GF-D8 (cell line): ENCODE results near the gene CTBP2.
A peak's percentile ranks its signal among the peaks of the same experiment; 100 is the strongest.
"Not testable (repeated sequence)": the region's sequence is repeated elsewhere in the genome, so short reads cannot be mapped to it uniquely, and the experiment has no call there.

Source experiments
- DNase-seq: peaks from one replicate; lab custom pipeline; 2025; lab: John Stamatoyannopoulos, UW

Gene CTBP2

GRCh38 chr10:125186431-125187170, 26.2 kb upstream of the CTBP2 start:
- no peak for DNase-seq

GRCh38 chr10:125179107-125179506, 18.7 kb upstream of the CTBP2 start:
- DNase-seq = not testable (repeated sequence)

- DNase-seq = no peak
These were observed 17.6 kb upstream of the CTBP2 start for GRCh38 chr10:125177641-125178640.

- DNase-seq = no peak
These were observed 15.4 kb upstream of the CTBP2 start for GRCh38 chr10:125175807-125176206.

- no peak for DNase-seq
These were observed 14.0 kb upstream of the CTBP2 start for GRCh38 chr10:125174360-125174759.

GRCh38 chr10:125172694-125173093, 12.3 kb upstream of the CTBP2 start:
- DNase-seq = no peak

- DNase-seq = no peak
These were observed 11.3 kb upstream of the CTBP2 start for GRCh38 chr10:125171402-125172306.

GRCh38 chr10:125169915-125170314, 9.6 kb upstream of the CTBP2 start:
- DNase-seq = no peak

GRCh38 chr10:125169279-125169678, 8.9 kb upstream of the CTBP2 start:
- DNase-seq = no peak

- no peak for DNase-seq
These were observed 6.3 kb upstream of the CTBP2 start for GRCh38 chr10:125166658-125167057.

- DNase-seq = no peak
These were observed 5.5 kb upstream of the CTBP2 start for GRCh38 chr10:125165584-125166573.

- DNase-seq = no peak
These were observed 4.1 kb upstream of the CTBP2 start for GRCh38 chr10:125164421-125164820.

GRCh38 chr10:125163803-125164202, 3.4 kb upstream of the CTBP2 start:
- DNase-seq = no peak

GRCh38 chr10:125163312-125163711, 2.9 kb upstream of the CTBP2 start:
- DNase-seq = not testable (repeated sequence)

- DNase-seq = no peak
These were observed 2.0 kb upstream of the CTBP2 start for GRCh38 chr10:125162120-125162931.

- no peak for DNase-seq
These were observed 1.4 kb upstream of the CTBP2 start for GRCh38 chr10:125161707-125162119.

GRCh38 chr10:125160856-125161706, 718 bp upstream of the CTBP2 start:
- DNase-seq = peak; percentile 70

GRCh38 chr10:125159486-125159931, 854 bp downstream of the CTBP2 start:
- no peak for DNase-seq
